IPS DF 6.9 (cell line): ENCODE results near the gene EPB41L5.

Source experiments
- DNase-seq: peaks from one replicate; pipeline ENCODE4 v3.0.0-alpha.2; 2013; ENCODE audit warnings: low read depth, low spot score
- H3K27ac ChIP-seq: one replicate; pipeline ENCODE4 v1.5.1; 2013; ENCODE audit warnings: low read length, control low read depth
- H3K27me3 ChIP-seq: 2 replicates; pipeline ENCODE4 v1.6.1; 2013; ENCODE audit warnings: mild to moderate bottlenecking, low read length; ENCODE audit not compliant: control insufficient read depth, insufficient read depth
- H3K36me3 ChIP-seq: 2 replicates; pipeline ENCODE4 v1.6.1; 2013; ENCODE audit warnings: low read length; ENCODE audit not compliant: control insufficient read depth, insufficient read depth
- H3K4me1 ChIP-seq: 2 replicates; pipeline ENCODE4 v1.6.1; 2013; ENCODE audit warnings: low read length; ENCODE audit not compliant: control insufficient read depth, insufficient read depth
- H3K4me3 ChIP-seq: 2 replicates; pipeline ENCODE4 v1.5.1; 2013; ENCODE audit warnings: mild to moderate bottlenecking, low read length
- H3K9me3 ChIP-seq: 2 replicates; pipeline ENCODE4 v1.6.1; 2013; ENCODE audit warnings: low read length, inconsistent platforms; ENCODE audit not compliant: control insufficient read depth, insufficient read depth
- WGBS: extraction: QIAGEN DNeasy Blood & Tissue Kit; methylation state at CpG from one replicate; pipeline ENCODE4 v1.1.7; 2013; ENCODE audit warnings: mixed read lengths, missing lambda C conversion rate; ENCODE audit not compliant: insufficient read length, insufficient coverage; 5-methylcytosine and 5-hydroxymethylcytosine counted together

Gene EPB41L5

GRCh38 chr2:120208381-120209353 lies 195.8 kb downstream of the EPB41L5 start:
- H3K4me3 ChIP-seq, result no peak overlapping the region
- no peaks in the 10 kb centered on the region for H3K36me3 ChIP-seq
- no peaks in the 10 kb centered on the region for H3K27me3 ChIP-seq
- WGBS, result no CpG with 5 or more reads among the region's 10 CpGs
- no peak overlapping the region for H3K27ac ChIP-seq
- no peaks in the 10 kb centered on the region for H3K9me3 ChIP-seq
- no peaks in the 10 kb centered on the region for H3K4me1 ChIP-seq
- no peak for DNase-seq

GRCh38 chr2:120209427-120210269 lies 196.8 kb downstream of the EPB41L5 start:
- Histone ChIP-seq H3K27ac (no peak overlapping the region), H3K36me3 (no peaks in the 10 kb centered on the region), H3K9me3 (no peaks in the 10 kb centered on the region), H3K4me3 (no peak overlapping the region), H3K27me3 (no peaks in the 10 kb centered on the region), H3K4me1 (no peaks in the 10 kb centered on the region)
- no CpG with 5 or more reads among the region's 12 CpGs for WGBS
- no peak for DNase-seq

DNA sequence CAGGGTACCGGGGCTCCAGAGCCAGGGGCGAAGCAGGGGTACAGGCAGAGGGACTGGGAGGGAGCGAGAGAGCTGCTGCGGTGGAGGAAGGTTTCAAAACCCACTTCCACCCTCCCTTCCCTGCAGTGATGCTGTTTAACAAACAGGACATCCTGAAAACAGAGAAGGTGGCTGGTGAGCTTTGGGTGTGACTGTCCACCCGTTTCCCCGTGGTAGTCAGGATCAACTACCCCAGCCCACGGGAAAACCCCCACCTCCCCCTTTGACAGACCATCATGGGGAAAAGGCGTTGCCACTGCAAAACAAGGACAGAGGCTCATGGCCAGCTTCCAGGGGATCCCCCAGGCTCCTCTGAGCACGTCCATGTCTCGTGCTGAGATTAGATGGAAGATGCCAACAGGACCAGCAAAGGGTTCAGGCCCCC lies 197.4 kb downstream of the EPB41L5 start:
- Histone ChIP-seq H3K4me3 (no peak overlapping the region), H3K9me3 (no peaks in the 10 kb centered on the region), H3K36me3 (no peaks in the 10 kb centered on the region), H3K4me1 (no peaks in the 10 kb centered on the region), H3K27me3 (no peaks in the 10 kb centered on the region), H3K27ac (no peak overlapping the region)
- no CpG with 5 or more reads among the region's 10 CpGs for WGBS
- no peak for DNase-seq

GRCh38 chr2:120218181-120218580 lies 205.3 kb downstream of the EPB41L5 start:
- H3K4me3 ChIP-seq, result no peak overlapping the region
- H3K4me1 ChIP-seq, result no peaks in the 10 kb centered on the region
- no peak overlapping the region for H3K27ac ChIP-seq
- H3K36me3 ChIP-seq, result no peaks in the 10 kb centered on the region; the same call in 1 of the 2 replicates
- H3K27me3 ChIP-seq, result peaks cover 5% of the 10 kb centered on the region; the same call in 1 of the 2 replicates
- H3K9me3 ChIP-seq, result 0 out of 2 replicates have a peak, but pooled peaks cover 2% of the 10 kb centered on the region
- no CpG with 5 or more reads among the region's 5 CpGs for WGBS
- no peak for DNase-seq

DNA sequence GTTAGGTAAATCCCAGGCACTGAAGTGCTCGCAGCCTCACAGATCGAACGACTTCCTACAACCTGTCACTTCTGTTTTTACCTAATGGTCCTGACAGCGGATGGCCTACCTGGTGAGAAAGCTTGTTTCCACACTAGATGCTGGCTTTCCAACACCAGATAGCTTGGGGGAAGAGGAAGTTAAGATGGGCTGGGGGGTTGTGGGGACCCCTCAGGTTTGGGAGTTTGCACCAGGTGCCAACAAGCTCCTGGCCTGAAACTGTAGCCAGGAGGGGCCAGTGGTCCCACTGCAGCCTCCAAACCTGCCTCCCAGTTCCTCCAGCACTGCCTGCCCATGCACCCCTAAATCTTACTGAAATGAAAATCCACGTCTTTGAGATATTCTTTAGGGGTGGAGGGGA lies 206.4 kb downstream of the EPB41L5 start:
- Histone ChIP-seq H3K4me3 (no peak overlapping the region), H3K27ac (no peak overlapping the region), H3K9me3 (0 out of 2 replicates have a peak, but pooled peaks cover 2% of the 10 kb centered on the region), H3K4me1 (no peaks in the 10 kb centered on the region), H3K27me3 (peaks cover 8% of the 10 kb centered on the region; the same call in 1 of the 2 replicates), H3K36me3 (no peaks in the 10 kb centered on the region; the same call in 1 of the 2 replicates)
- no peak for DNase-seq
- no CpG with 5 or more reads among the region's 5 CpGs for WGBS

DNA sequence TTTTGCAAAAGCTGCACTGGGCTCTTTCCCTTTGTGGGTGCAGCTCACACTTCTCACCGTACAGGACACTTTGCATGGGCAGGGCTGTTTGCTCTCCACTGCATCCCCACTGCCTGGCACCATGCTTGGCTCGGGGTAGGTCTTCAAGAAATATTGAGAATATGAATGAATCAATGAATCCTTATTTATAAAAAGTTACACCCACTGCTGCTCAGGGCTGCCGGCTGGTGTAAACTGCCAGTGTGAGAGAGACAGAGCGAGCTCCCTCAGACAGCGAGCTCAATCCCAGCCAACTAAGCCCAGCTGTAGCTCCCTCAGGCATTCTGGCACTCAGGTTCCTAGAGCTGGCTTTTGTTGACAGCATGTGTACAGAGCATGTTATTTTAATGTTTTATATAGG lies 206.9 kb downstream of the EPB41L5 start:
- Histone ChIP-seq H3K27me3 (peaks cover 8% of the 10 kb centered on the region; the same call in 1 of the 2 replicates), H3K4me1 (no peaks in the 10 kb centered on the region), H3K27ac (no peak overlapping the region), H3K4me3 (no peak overlapping the region), H3K9me3 (0 out of 2 replicates have a peak, but pooled peaks cover 2% of the 10 kb centered on the region), H3K36me3 (no peaks in the 10 kb centered on the region; the same call in 1 of the 2 replicates)
- WGBS, result no CpG with 5 or more reads among the region's 5 CpGs
- DNase-seq, result no peak

- DNase-seq, result no peak
- Histone ChIP-seq H3K4me3 (no peak overlapping the region), H3K27me3 (peaks cover 8% of the 10 kb centered on the region; the same call in 1 of the 2 replicates), H3K27ac (no peak overlapping the region), H3K36me3 (no peaks in the 10 kb centered on the region; the same call in 1 of the 2 replicates), H3K9me3 (0 out of 2 replicates have a peak, but pooled peaks cover 2% of the 10 kb centered on the region), H3K4me1 (no peaks in the 10 kb centered on the region)
- no CpG with 5 or more reads among the region's 2 CpGs for WGBS
Observed at GRCh38 chr2:120220756-120221155, 207.9 kb downstream of the EPB41L5 start.

DNA sequence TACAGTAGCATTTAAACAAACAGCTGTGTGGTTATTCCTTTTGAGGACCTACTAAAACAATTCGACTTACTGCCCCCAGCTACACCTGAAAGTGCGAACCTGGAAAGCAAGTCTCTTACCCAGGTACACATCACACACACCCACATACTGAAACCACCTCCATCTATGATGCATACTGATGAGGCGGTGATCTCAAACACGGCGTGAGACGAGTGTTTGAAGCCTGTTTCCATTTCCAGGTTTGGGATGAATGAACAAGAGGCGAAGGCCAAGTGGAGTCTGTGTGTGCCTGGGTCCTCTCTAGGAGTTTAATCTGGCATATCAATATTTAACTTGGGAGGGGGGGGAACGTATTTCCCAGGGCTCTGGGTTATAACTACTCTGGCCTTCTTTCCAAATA lies 208.7 kb downstream of the EPB41L5 start:
- H3K36me3 ChIP-seq, result no peaks in the 10 kb centered on the region; the same call in 1 of the 2 replicates
- H3K27me3 ChIP-seq, result peaks cover 8% of the 10 kb centered on the region; the same call in 1 of the 2 replicates
- H3K27ac ChIP-seq, result no peak overlapping the region
- 0 out of 2 replicates have a peak, but pooled peaks cover 2% of the 10 kb centered on the region for H3K9me3 ChIP-seq
- H3K4me1 ChIP-seq, result no peaks in the 10 kb centered on the region
- WGBS, result no CpG with 5 or more reads among the region's 8 CpGs
- no peak for DNase-seq
- no peak overlapping the region for H3K4me3 ChIP-seq

DNA sequence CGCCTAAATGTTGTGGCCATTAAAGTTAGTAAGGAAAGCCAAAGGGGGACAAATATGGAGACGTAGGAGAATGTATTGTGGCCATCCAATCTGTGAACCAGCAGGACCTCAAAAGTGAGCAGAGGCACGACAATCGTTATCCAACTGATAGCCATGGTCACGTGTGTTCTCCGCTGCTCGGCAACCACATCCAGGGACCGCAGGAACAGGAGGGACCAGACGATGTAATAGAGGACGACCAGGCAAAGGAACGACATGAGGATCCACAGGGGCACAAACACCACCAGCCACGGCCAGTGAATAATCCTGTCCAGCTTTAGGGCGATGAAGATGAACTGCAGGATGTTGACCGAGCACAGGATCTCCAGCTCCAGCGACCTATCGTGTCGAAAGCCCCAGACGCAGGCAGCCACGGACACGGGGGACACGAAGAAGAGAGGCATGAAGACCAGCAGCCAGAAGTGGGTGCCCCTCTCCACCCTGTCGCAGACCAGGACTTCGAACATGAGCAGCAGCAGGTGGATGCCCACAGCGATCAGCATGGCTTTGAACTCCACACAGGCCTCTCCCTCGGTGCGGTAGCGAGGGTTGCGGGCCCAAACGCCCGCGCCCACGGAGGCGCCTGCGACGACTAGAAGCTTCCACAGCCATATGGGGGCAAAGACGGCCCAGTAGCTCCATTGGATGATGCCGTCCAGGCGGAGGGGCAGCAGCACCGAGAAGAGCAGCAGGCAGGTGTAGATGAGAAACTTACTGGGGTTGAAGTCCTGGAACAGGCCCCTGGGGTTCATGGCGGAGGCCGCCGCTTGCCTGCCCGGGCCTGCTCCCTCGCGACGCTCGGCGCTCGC lies 209.5 kb downstream of the EPB41L5 start:
- WGBS, result no CpG with 5 or more reads among the region's 49 CpGs

More for the DNA sequence above, 209.5 kb downstream of the EPB41L5 start:
- Histone ChIP-seq H3K27me3 (peaks cover 8% of the 10 kb centered on the region; the same call in 1 of the 2 replicates), H3K4me3 (peak overlapping the region; percentile 70; the same call in 1 of the 2 replicates), H3K4me1 (no peaks in the 10 kb centered on the region), H3K9me3 (0 out of 2 replicates have a peak, but pooled peaks cover 2% of the 10 kb centered on the region), H3K27ac (no peak overlapping the region), H3K36me3 (no peaks in the 10 kb centered on the region; the same call in 1 of the 2 replicates)
- no peak for DNase-seq
